Globus pallidus (tissue), 1 donor: ENCODE data around the gene SLC25A52.
A peak's percentile ranks its signal among the peaks of the same experiment; 100 is the strongest.
"Not testable (repeated sequence)": the region's sequence is repeated elsewhere in the genome, so short reads cannot be mapped to it uniquely, and the experiment has no call there.

Source experiments
- DNase-seq: peaks from one replicate; pipeline ENCODE4 v3.0.0-alpha.2; 2015; ENCODE audit warnings: low spot score

Gene SLC25A52

GRCh38 chr18:31740180-31740579, 20.5 kb downstream of the SLC25A52 start:
- DNase-seq = no peak

- no peak for DNase-seq
Measured at GRCh38 chr18:31739651-31740050, 21.0 kb downstream of the SLC25A52 start.

GRCh38 chr18:31738460-31739407, 21.9 kb downstream of the SLC25A52 start:
- DNase-seq = no peak

- no peak for DNase-seq
Measured at GRCh38 chr18:31736630-31737029, 24.1 kb downstream of the SLC25A52 start.

- DNase-seq = no peak
Measured at GRCh38 chr18:31731628-31732027, 29.1 kb downstream of the SLC25A52 start.

GRCh38 chr18:31729196-31729595, 31.5 kb downstream of the SLC25A52 start:
- DNase-seq = not testable (repeated sequence)

GRCh38 chr18:31723990-31724711, 36.5 kb downstream of the SLC25A52 start:
- peak; percentile 25 for DNase-seq

- no peak for DNase-seq
Measured at GRCh38 chr18:31723639-31723989, 37.1 kb downstream of the SLC25A52 start.

GRCh38 chr18:31722369-31722957, 38.2 kb downstream of the SLC25A52 start:
- DNase-seq = peak; percentile 76

GRCh38 chr18:31721601-31722000, 39.1 kb downstream of the SLC25A52 start:
- no peak for DNase-seq

- no peak for DNase-seq
Measured at GRCh38 chr18:31720867-31721266, 39.8 kb downstream of the SLC25A52 start.

- DNase-seq = no peak
Measured at GRCh38 chr18:31719363-31720006, 41.2 kb downstream of the SLC25A52 start.

- no peak for DNase-seq
Measured at GRCh38 chr18:31718386-31718785, 42.3 kb downstream of the SLC25A52 start.

GRCh38 chr18:31716362-31716761, 44.3 kb downstream of the SLC25A52 start:
- DNase-seq = no peak

- DNase-seq = no peak
Measured at GRCh38 chr18:31711365-31712172, 49.1 kb downstream of the SLC25A52 start.

- DNase-seq = no peak
Measured at GRCh38 chr18:31710826-31711225, 49.9 kb downstream of the SLC25A52 start.
